ENCODE data around the gene SOX30. TPM values are rescaled to one million over a fixed set of nuclear protein-coding genes. Genes with fewer than 3 reads are reported as not detected.

Gene SOX30
- total RNA-seq, 1 donor from 2014 or later: 0.52 TPM

DNA sequence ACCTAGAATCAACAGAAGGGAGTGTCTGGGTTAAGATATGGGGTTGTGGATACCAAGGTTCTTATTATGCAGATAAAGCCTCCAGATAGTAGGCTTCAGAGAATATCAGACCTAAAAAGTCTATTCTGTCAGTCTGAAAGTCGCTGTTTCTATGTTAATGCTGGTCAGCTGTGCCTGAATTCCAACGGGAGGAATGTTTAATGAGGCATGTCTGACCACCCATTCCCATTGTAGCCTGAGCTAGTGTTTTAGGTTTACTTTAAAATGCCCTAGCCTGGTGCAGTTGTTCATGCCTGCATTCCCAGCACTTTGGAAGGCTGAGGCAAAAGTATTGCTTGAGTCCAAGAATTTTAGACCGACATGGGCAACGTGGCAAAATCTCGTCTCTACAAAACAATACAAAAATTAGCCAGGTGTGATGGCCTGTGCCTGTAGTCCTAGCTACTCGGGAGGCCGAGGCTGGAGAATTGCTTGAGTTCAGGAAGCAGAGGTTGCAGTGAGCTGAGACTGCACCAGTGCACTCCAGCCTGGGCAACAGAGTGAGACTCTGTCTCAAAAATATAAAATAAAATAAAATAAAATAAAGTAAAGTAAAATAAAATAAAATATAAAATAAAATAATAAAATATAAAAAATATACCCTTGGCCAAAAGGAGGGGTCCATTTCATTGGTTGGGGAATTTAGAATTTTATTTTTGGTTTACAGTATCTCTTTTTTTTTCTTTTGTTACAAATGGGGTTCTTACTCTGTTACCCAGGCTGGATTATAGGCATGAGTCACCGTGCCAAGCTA, 7.8 kb upstream of the SOX30 start:
- DNase-seq (ENCODE audit: low spot score): no peak

DNA sequence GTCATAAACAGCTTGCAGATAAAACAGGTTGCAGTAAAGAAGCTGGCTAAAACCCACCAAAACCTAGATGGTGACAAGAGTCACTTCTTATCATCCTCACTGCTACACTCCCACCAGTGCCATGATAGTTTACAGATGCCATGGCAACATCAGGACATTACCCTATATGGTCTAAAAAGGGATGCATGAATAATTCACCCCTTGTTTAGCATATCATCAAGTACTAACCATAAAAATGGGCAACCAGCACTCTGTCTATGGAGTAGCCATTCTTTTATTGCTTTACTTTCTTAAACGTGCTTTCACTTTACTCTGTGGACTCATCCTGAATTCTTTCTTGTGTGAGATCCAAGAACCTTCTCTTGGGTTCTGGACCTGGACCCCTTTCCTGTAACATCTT, 6.7 kb upstream of the SOX30 start:
- DNase-seq (ENCODE audit: low spot score): no peak

- no peak for DNase-seq (ENCODE audit: low spot score)
Measured at GRCh38 chr5:157657516-157657915, 5.3 kb upstream of the SOX30 start.

- peak; percentile 69 for DNase-seq (ENCODE audit: low spot score)
Measured at GRCh38 chr5:157651623-157652376, 438 bp downstream of the SOX30 start.

- no peak for DNase-seq (ENCODE audit: low spot score)
Measured at GRCh38 chr5:157650991-157651611, 1.1 kb downstream of the SOX30 start.

- DNase-seq (ENCODE audit: low spot score): no peak
Measured at GRCh38 chr5:157649101-157649500, 3.1 kb downstream of the SOX30 start.

GRCh38 chr5:157648275-157648990, 3.8 kb downstream of the SOX30 start:
- DNase-seq (ENCODE audit: low spot score): no peak

GRCh38 chr5:157640406-157641066, 11.7 kb downstream of the SOX30 start:
- DNase-seq (ENCODE audit: low spot score): no peak

DNA sequence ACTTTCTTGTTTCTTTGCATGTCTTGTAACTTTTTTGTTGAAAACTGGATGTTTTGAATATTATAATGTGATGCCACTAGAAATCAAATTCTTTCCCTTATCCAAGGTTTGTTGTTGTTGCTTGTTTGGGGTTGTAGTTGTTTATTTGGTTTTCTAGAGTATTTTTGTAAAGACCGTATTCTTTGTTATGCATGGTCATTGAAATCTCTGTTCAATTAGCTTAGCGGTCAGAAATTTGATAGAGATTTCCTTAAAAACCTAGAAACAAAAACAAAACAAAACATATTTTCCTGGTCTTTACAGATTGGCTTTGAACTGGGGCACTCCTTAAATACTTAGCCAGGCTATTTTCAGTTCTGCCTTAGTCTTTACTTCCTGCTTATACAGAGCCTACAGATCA, 21.9 kb downstream of the SOX30 start:
- no peak for DNase-seq (ENCODE audit: low spot score)

GRCh38 chr5:157626831-157627230, 25.4 kb downstream of the SOX30 start:
- DNase-seq (ENCODE audit: low spot score): no peak

DNA sequence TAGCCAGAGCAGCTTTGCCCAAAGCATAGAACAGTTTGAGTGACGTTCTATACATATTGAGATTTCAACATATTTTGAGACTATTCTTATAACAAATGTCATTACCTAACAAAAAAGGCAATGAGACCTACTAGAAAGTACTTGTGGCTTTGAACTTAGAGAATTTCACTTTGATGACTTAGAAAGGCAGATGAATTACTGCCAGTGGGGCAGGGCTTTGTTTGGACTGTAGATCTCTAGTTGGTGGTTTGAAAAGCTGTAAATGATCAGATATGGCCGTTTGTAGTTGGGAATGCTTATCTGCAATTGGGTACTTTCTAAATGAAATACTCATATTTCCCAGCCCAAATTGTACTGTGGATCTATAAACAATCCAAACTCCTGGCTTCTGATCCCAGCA, 28.1 kb downstream of the SOX30 start:
- DNase-seq (ENCODE audit: low spot score): no peak

GRCh38 chr5:157620776-157621175, 31.5 kb downstream of the SOX30 start:
- DNase-seq (ENCODE audit: low spot score): no peak

- DNase-seq (ENCODE audit: low spot score): no peak
Measured at GRCh38 chr5:157618191-157618765, 34.0 kb downstream of the SOX30 start.

GRCh38 chr5:157616785-157617184, 35.5 kb downstream of the SOX30 start:
- DNase-seq (ENCODE audit: low spot score): no peak

- DNase-seq (ENCODE audit: low spot score): no peak
Measured at GRCh38 chr5:157613385-157614245, 38.6 kb downstream of the SOX30 start.

GRCh38 chr5:157612581-157612980, 39.7 kb downstream of the SOX30 start:
- DNase-seq (ENCODE audit: low spot score): no peak

- no peak for DNase-seq (ENCODE audit: low spot score)
Measured at GRCh38 chr5:157611571-157612476, 40.4 kb downstream of the SOX30 start.

- no peak for DNase-seq (ENCODE audit: low spot score)
Measured at GRCh38 chr5:157610990-157611389, 41.2 kb downstream of the SOX30 start.

DNA sequence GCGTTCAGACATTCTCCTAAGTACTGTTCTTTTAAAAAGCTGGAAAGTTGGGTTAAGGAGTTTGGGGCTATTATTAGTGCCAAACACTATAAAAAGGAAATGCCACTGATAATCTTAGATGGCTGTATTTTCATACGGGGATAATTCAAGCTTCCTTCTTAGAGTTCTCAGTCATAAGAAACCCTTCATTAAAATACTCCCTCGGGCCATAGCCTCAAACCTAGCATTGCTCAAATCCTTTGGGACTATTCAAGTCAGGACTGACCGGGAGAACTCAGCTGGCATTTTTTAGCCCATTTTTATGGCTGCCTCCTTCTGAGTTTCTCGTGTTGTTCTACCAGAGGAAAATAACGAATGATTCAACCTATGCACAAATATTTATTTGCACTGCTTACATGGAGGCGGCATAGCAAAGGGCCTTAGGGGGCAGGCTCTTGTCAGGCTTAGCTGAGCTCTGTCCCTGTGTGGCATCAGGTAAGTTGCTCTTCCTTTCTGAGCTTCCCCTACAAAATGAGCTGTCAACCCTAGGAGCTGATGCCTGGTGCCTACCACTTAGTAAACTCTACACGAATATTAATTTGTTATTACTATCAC, 43.2 kb downstream of the SOX30 start:
- no peak for DNase-seq (ENCODE audit: low spot score)
